ENCODE measurements around the gene ITGA2B. TPM values are rescaled to one million over a fixed set of nuclear protein-coding genes. Genes with fewer than 3 reads are reported as not detected.
A peak's percentile ranks its signal among the peaks of the same experiment; 100 is the strongest.

The ITGA2B gene
- total and polyA plus RNA-seq, 2 of the 13 experiments (the other 11 are each of a cell fraction or from before 2014, with no cell fraction given) = 0.38 to 1.1 TPM

DNA sequence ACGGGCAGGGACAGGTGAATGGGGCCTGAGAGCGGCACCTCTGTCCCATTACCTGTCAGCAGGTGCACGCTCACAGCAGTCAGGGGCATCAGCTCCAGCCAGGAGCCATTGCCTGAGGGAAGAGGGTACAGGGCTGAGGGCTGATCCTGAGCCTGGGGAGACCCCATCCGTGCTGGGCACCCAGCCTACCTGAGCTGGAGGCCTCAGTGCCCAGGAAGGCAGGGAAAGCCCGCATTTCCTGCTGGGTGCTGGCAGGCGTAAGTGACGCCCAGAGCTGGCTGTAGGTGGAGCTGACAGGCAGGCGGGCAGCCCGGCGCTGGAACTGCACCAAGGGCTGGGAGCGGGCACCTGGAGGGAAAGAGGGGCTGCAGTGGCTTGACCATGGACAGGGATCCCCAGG is 33.2 kb downstream of the ITGA2B start (continued):
- TF ChIP-seq, protein P1, sequence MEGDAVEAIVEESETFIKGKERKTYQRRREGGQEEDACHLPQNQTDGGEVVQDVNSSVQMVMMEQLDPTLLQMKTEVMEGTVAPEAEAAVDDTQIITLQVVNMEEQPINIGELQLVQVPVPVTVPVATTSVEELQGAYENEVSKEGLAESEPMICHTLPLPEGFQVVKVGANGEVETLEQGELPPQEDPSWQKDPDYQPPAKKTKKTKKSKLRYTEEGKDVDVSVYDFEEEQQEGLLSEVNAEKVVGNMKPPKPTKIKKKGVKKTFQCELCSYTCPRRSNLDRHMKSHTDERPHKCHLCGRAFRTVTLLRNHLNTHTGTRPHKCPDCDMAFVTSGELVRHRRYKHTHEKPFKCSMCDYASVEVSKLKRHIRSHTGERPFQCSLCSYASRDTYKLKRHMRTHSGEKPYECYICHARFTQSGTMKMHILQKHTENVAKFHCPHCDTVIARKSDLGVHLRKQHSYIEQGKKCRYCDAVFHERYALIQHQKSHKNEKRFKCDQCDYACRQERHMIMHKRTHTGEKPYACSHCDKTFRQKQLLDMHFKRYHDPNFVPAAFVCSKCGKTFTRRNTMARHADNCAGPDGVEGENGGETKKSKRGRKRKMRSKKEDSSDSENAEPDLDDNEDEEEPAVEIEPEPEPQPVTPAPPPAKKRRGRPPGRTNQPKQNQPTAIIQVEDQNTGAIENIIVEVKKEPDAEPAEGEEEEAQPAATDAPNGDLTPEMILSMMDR (CRISPR knock-in tag; IDR thresholded peaks at IDR 0.05) = peak; percentile 64
- TF ChIP-seq, protein P2, sequence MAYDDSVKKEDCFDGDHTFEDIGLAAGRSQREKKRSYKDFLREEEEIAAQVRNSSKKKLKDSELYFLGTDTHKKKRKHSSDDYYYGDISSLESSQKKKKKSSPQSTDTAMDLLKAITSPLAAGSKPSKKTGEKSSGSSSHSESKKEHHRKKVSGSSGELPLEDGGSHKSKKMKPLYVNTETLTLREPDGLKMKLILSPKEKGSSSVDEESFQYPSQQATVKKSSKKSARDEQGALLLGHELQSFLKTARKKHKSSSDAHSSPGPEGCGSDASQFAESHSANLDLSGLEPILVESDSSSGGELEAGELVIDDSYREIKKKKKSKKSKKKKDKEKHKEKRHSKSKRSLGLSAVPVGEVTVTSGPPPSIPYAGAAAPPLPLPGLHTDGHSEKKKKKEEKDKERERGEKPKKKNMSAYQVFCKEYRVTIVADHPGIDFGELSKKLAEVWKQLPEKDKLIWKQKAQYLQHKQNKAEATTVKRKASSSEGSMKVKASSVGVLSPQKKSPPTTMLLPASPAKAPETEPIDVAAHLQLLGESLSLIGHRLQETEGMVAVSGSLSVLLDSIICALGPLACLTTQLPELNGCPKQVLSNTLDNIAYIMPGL (CRISPR knock-in tag; IDR thresholded peaks at IDR 0.05; ENCODE audit: borderline replicate concordance in 1 of 2, low read depth in 1 of 2) = 0 out of 4 replicates have a peak, but pooled peaks of 1 of the 2 experiments have one; percentile 32
- 0 out of 2 replicates have a peak, but pooled peaks have one; percentile 19 for TF ChIP-seq HOXA3 (CRISPR knock-in tag; IDR thresholded peaks at IDR 0.05)
- no peak for TF ChIP-seq RNF2 (conservative IDR thresholded peaks at IDR 0.05; ENCODE audit: low read depth)
- TF ChIP-seq HNRNPLL (IDR thresholded peaks at IDR 0.05; ENCODE audit: low read depth, low read length, poor library complexity, severe bottlenecking) = peak; percentile 49
- no peak for TF ChIP-seq ZSCAN22 (CRISPR knock-in tag; IDR thresholded peaks at IDR 0.05)

DNA sequence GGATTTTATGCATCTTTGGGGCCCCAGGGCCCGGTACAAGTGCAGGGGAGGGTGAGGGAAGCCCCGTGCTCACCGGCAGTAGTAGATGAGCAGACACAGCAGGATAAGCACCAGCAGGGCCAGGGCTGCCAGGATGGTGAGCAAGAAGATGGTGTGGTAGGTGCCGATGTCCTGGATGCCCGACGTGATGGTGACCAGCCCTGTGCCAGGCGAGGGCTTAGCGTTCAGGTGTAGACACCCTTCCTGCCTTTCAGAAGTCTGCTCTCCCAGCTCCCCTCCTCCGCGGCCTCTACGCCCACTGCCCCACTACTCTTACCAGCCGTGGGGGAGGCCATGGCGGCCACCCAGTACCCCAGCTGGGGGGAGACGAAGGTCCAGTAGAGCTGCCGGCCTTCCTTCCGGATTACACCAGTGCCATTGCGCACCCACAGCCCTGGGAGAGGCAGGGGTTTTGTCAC is 33.8 kb downstream of the ITGA2B start:
- Histone ChIP-seq H3K79me2 (ENCODE audit: insufficient read depth, low read length) (no peaks in the 10 kb centered on the region), H3K4me2 (ENCODE audit: low read depth, low read length) (0 out of 2 replicates have a peak overlapping the region, but pooled peaks have one; percentile 65), H3K27me3 (ENCODE audit: control insufficient read depth in 1 of 2, insufficient read depth in 2 of 2, low read length in 2 of 2) (peaks cover 8 to 10% of the 10 kb centered on the region in 2 experiments; a peak in 3 of 5 replicates), H3K4me1 (ENCODE audit: insufficient read depth, low read length) (peaks cover 11% of the 10 kb centered on the region), H3K9ac (ENCODE audit: insufficient read depth, low read depth, low read length) (no peak overlapping the region), H3K9me3 (ENCODE audit: low read length) (no peaks in the 10 kb centered on the region), H4K20me1 (ENCODE audit: insufficient read depth, low read length) (no peaks in the 10 kb centered on the region), H2AFZ (ENCODE audit: low read length) (no peak overlapping the region), H3K36me3 (replicated peaks in 1 of 2; ENCODE audit: control insufficient read depth in 1 of 2, insufficient read depth in 2 of 2, low read length in 2 of 2) (peaks cover 9 to 22% of the 10 kb centered on the region in 2 experiments), H3K27ac (ENCODE audit: extremely low read length, insufficient read depth, low read length) (no peak overlapping the region), H3K4me3 (replicated peaks in 1 of 3; ENCODE audit: insufficient read depth in 1 of 3, low read depth in 2 of 3, low read length in 3 of 3) (no peak overlapping the region)
- 59% methylated on average over 13 of the region's 17 CpGs for WGBS (ENCODE audit: low lambda C conversion rate)
- ChIA-PET CTCF (ENCODE audit: low intra/inter-chr PET ratio, low total read pairs) (interaction anchor here (1.1 to 2.0 kb wide), 2 partner anchors 8 to 167 kb away, joined by 3 to 9 read pairs; partner anchors contain the start of gene FAM171A2), POLR2A (interaction anchor here (4.8 kb wide), 1 partner anchor 11 kb away, joined by 24 read pairs; the partner anchor contains the start of gene GRN)
- TF ChIP-seq, protein P3, sequence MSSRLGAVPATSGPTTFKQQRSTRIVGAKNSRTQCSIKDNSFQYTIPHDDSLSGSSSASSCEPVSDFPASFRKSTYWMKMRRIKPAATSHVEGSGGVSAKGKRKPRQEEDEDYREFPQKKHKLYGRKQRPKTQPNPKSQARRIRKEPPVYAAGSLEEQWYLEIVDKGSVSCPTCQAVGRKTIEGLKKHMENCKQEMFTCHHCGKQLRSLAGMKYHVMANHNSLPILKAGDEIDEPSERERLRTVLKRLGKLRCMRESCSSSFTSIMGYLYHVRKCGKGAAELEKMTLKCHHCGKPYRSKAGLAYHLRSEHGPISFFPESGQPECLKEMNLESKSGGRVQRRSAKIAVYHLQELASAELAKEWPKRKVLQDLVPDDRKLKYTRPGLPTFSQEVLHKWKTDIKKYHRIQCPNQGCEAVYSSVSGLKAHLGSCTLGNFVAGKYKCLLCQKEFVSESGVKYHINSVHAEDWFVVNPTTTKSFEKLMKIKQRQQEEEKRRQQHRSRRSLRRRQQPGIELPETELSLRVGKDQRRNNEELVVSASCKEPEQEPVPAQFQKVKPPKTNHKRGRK (CRISPR knock-in tag; IDR thresholded peaks at IDR 0.05) = no peak
- no peak for TF ChIP-seq ZNF263 (CRISPR knock-in tag; IDR thresholded peaks at IDR 0.05)
- TF ChIP-seq, protein P4, sequence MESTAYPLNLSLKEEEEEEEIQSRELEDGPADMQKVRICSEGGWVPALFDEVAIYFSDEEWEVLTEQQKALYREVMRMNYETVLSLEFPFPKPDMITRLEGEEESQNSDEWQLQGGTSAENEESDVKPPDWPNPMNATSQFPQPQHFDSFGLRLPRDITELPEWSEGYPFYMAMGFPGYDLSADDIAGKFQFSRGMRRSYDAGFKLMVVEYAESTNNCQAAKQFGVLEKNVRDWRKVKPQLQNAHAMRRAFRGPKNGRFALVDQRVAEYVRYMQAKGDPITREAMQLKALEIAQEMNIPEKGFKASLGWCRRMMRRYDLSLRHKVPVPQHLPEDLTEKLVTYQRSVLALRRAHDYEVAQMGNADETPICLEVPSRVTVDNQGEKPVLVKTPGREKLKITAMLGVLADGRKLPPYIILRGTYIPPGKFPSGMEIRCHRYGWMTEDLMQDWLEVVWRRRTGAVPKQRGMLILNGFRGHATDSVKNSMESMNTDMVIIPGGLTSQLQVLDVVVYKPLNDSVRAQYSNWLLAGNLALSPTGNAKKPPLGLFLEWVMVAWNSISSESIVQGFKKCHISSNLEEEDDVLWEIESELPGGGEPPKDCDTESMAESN (CRISPR knock-in tag; conservative IDR thresholded peaks at IDR 0.05) = no peak
- TF ChIP-seq THYN1 (CRISPR knock-in tag; IDR thresholded peaks at IDR 0.05; ENCODE audit: borderline replicate concordance, low read depth) = no peak
- TF ChIP-seq, protein P5, sequence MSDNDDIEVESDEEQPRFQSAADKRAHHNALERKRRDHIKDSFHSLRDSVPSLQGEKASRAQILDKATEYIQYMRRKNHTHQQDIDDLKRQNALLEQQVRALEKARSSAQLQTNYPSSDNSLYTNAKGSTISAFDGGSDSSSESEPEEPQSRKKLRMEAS (IDR thresholded peaks at IDR 0.05) = no peak
- TF ChIP-seq CHD4 (IDR thresholded peaks at IDR 0.05; ENCODE audit: borderline replicate concordance, low read length) = no peak
- TF ChIP-seq ZNF552 (CRISPR knock-in tag; IDR thresholded peaks at IDR 0.05; ENCODE audit: borderline replicate concordance) = 0 out of 2 replicates have a peak, but pooled peaks have one; percentile 11
- 0 out of 2 replicates have a peak, but pooled peaks have one; percentile 15 for TF ChIP-seq ZNF768 (CRISPR knock-in tag; IDR thresholded peaks at IDR 0.05)
- ATAC-seq = no peak; the same call in 1 of the 3 replicates
- no peak for FAIRE-seq
- intact Hi-C loops (cut with micrococcal nuclease; ENCODE audit: unreplicated experiment) = loop anchor here (10.0 kb wide), 1 partner anchor 169 kb away; no protein-coding TSS in a partner anchor
- no peak for DNase-seq (ENCODE audit: low spot score)
- no TSS peak for BruUV-seq (replicated peaks)
- in situ Hi-C loops (cut with HindIII; ENCODE audit: extremely low pct_ligation_motif_present, low pct_unique_long_range_greater_than_20kb) = no loop called here
